Keratinocyte (primary cell): Measurements from ENCODE around the gene SLC2A4RG. TPM values are rescaled to one million over a fixed set of nuclear protein-coding genes. Genes with fewer than 3 reads are reported as not detected.

Experiments
- DNase-seq: peaks from one replicate; pipeline ENCODE4 v3.0.0-alpha.2; 2011; ENCODE audit warnings: low read depth, missing footprints, low spot score
- FAIRE-seq: peaks from 2 replicates; lab custom pipeline; 2011; peaks lifted over from hg19 to GRCh38; lab: Jason Lieb, UNC
- H2AFZ ChIP-seq: 2 replicates; pipeline ENCODE4 v1.6.0; 2012; ENCODE audit warnings: low read length, control low read depth, inconsistent platforms; ENCODE audit not compliant: control insufficient read depth
- H3K27ac ChIP-seq: 2 replicates; pipeline ENCODE4 v1.5.1; 2011; ENCODE audit warnings: low read length; ENCODE audit not compliant: control insufficient read depth, insufficient read depth
- H3K27me3 ChIP-seq: 3 replicates; pipeline ENCODE4 v1.6.0; 2011; ENCODE audit warnings: low read length; ENCODE audit not compliant: control insufficient read depth, insufficient read depth; ENCODE audit errors: extremely low read depth
- H3K36me3 ChIP-seq, 2 experiments: 2 replicates in 1 of 2; 3 replicates in 1 of 2; pipeline ENCODE4 v1.5.1; 2011; ENCODE audit warnings: low read length in 2 of 2, mild to moderate bottlenecking in 1 of 2; ENCODE audit not compliant: control insufficient read depth in 2 of 2, insufficient read depth in 2 of 2; ENCODE audit errors: extremely low read depth in 1 of 2
- H3K4me1 ChIP-seq: 3 replicates; pipeline ENCODE4 v1.5.1; 2011; ENCODE audit warnings: low read length; ENCODE audit not compliant: control insufficient read depth, insufficient read depth; ENCODE audit errors: extremely low read depth
- H3K4me2 ChIP-seq: 3 replicates; pipeline ENCODE4 v1.6.0; 2011; ENCODE audit warnings: low read depth, low read length; ENCODE audit not compliant: control insufficient read depth, insufficient read depth; ENCODE audit errors: extremely low read depth
- H3K4me3 ChIP-seq, 3 experiments: fragments of 200-600 bp in 1 of 3; sonication (generic) in 1 of 3; 2 replicates in 2 of 3; 3 replicates in 1 of 3; pipeline ENCODE4 v1.5.1; 2011 to 2016; ENCODE audit warnings: low read length in 3 of 3, mild to moderate bottlenecking in 3 of 3, control low read depth in 2 of 3, inconsistent platforms in 1 of 3, low read depth in 1 of 3, mixed read lengths in 1 of 3, mixed run types in 1 of 3, moderate library complexity in 1 of 3; ENCODE audit not compliant: control insufficient read depth in 2 of 3, insufficient read depth in 2 of 3; ENCODE audit errors: extremely low read depth in 1 of 3
- H3K79me2 ChIP-seq: 2 replicates; pipeline ENCODE4 v1.6.0; 2012; ENCODE audit warnings: low read length; ENCODE audit not compliant: control insufficient read depth, insufficient read depth
- H3K9ac ChIP-seq: 3 replicates; pipeline ENCODE4 v1.6.0; 2011; ENCODE audit warnings: low read length; ENCODE audit not compliant: control insufficient read depth, insufficient read depth; ENCODE audit errors: extremely low read depth
- H3K9me1 ChIP-seq: 3 replicates; pipeline ENCODE4 v1.6.0; 2011; ENCODE audit warnings: low read length; ENCODE audit not compliant: control insufficient read depth, insufficient read depth; ENCODE audit errors: extremely low read depth
- H3K9me3 ChIP-seq: 2 replicates; pipeline ENCODE4 v1.5.1; 2012; ENCODE audit warnings: low read depth, low read length; ENCODE audit not compliant: control insufficient read depth
- H4K20me1 ChIP-seq: 3 replicates; pipeline ENCODE4 v1.6.0; 2011; ENCODE audit warnings: low read length; ENCODE audit not compliant: control insufficient read depth, insufficient read depth; ENCODE audit errors: extremely low read depth
- EZH2 ChIP-seq: IDR thresholded peaks from one replicate; pipeline ENCODE4 v1.6.1; 2012; ENCODE audit warnings: inconsistent platforms, mild to moderate bottlenecking, low read length, moderate library complexity
- dilution Hi-C: fragments of 300-500 bp; cut with MboI; formaldehyde crosslinking; loops from one replicate; pipeline ENCODE4 v1.7.0; 2020; ENCODE audit warnings: low sequenced_read_pairs; ENCODE audit not compliant: extremely low pct_ligation_motif_present
- polyA plus RNA-seq, 5 experiments: library from polyadenylated mRNA; depleted of rRNA in 3 of 5; stranded (reverse) in 3 of 5; stranded (forward) in 1 of 5; unstranded in 1 of 5; fragments of >200 nt; gene quantifications; 1 replicate in 1 of 5; 2 replicates in 3 of 5; 3 replicates in 1 of 5; pipeline versions ENCODE4 v1.2.1 to v1.2.3, GENCODE V29; 2011 to 2012; ENCODE audit warnings: missing spikeins in 2 of 5, low read depth in 1 of 5, low replicate concordance in 1 of 5
- TF ChIP-seq, protein P1 (sequence below), 3 experiments: IDR thresholded peaks in 1 of 3; conservative IDR thresholded peaks in 1 of 3; optimal IDR thresholded peaks in 1 of 3; 2 replicates in 2 of 3; 3 replicates in 1 of 3; pipeline versions ENCODE3 to v1.5.1; 2011; ENCODE audit warnings: low read length in 3 of 3, mild to moderate bottlenecking in 3 of 3, moderate library complexity in 2 of 3, control low read depth in 1 of 3, inconsistent platforms in 1 of 3; ENCODE audit not compliant: insufficient read depth in 2 of 3; ENCODE audit errors: extremely low read depth in 1 of 3

Gene SLC2A4RG
- polyA plus RNA-seq, 1 donor (not counting 4 experiments of a cell fraction or from before 2014, with no cell fraction given), result 23.5 TPM

DNA sequence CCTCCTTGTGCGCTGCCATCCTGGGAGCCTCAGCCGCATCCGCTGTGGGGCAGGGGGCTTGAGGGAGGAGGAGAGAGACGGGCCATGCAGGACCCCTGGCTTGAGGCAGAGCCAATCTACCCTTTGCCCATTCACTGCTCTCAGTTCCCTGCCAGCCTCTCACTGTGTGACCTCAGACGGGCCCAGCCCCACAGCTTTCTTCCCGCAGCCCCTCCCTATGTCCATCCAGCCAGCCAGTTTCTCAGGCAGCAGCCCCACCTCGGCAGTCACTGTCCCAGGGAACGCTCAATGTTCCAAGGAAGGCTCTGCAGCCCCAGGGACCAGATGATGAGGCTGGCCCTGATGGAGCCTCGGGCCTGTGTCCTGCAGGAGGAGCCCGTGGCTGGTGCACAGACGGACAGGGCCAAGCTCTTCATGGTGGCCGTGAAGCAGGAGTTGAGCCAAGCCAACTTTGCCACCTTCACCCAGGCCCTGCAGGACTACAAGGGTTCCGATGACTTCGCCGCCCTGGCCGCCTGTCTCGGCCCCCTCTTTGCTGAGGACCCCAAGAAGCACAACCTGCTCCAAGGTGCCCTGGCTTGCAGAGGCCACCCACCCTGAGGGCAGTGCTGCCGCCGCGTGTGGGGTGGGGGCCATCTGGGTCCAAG, 47.0 kb upstream of the SLC2A4RG start:
- H3K9ac ChIP-seq, result no peak overlapping the region
- H3K9me1 ChIP-seq, result no peaks in the 10 kb centered on the region
- no peaks in the 10 kb centered on the region for H4K20me1 ChIP-seq
- FAIRE-seq (no peak), DNase-seq (no peak)
- no peak overlapping the region for H3K4me2 ChIP-seq
- H3K79me2 ChIP-seq, result peaks cover 11% of the 10 kb centered on the region
- H3K27me3 ChIP-seq, result no peaks in the 10 kb centered on the region
- H3K4me3 ChIP-seq, result no peak overlapping the region
- no peak overlapping the region for H2AFZ ChIP-seq
- peaks cover 34% of the 10 kb centered on the region for H3K4me1 ChIP-seq
- no peak for TF ChIP-seq EZH2
- TF ChIP-seq, protein P1, sequence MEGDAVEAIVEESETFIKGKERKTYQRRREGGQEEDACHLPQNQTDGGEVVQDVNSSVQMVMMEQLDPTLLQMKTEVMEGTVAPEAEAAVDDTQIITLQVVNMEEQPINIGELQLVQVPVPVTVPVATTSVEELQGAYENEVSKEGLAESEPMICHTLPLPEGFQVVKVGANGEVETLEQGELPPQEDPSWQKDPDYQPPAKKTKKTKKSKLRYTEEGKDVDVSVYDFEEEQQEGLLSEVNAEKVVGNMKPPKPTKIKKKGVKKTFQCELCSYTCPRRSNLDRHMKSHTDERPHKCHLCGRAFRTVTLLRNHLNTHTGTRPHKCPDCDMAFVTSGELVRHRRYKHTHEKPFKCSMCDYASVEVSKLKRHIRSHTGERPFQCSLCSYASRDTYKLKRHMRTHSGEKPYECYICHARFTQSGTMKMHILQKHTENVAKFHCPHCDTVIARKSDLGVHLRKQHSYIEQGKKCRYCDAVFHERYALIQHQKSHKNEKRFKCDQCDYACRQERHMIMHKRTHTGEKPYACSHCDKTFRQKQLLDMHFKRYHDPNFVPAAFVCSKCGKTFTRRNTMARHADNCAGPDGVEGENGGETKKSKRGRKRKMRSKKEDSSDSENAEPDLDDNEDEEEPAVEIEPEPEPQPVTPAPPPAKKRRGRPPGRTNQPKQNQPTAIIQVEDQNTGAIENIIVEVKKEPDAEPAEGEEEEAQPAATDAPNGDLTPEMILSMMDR (optimal IDR thresholded peaks at IDR 0.05 in 1 of 3, IDR thresholded peaks at IDR 0.05 in 1 of 3, conservative IDR thresholded peaks at IDR 0.05 in 1 of 3; ENCODE audit: extremely low read depth in 1 of 3, insufficient read depth in 2 of 3, low read length in 3 of 3), result no peak
- dilution Hi-C loops, result no loop called here
- no peak overlapping the region for H3K27ac ChIP-seq
- H3K36me3 ChIP-seq, result peaks cover 0 to 3% of the 10 kb centered on the region in 2 experiments
- no peaks in the 10 kb centered on the region for H3K9me3 ChIP-seq

DNA sequence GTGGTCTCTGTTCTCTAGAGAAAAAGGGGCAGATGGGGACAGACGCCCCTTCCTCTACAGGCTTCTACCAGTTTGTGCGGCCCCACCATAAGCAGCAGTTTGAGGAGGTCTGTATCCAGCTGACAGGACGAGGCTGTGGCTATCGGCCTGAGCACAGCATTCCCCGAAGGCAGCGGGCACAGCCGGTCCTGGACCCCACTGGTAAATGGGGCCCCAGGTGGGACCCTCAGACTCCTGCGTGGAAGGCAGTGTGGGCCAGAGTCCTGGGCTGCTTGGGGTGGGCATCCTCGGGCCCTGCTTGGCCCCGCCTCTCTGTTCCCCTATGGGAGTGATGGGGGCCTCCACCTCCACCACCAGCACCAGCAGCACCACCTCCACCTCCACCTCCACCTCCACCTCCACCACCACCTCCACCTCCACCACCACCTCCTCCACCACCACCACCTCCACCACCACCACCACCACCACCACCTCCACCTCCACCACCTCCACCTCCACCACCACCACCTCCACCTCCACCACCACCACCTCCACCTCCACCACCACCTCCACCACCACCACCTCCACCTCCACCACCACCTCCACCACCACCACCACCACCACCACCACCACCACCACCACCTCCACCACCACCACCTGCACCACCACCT, 46.4 kb upstream of the SLC2A4RG start:
- H3K27ac ChIP-seq, result no peak overlapping the region
- no peaks in the 10 kb centered on the region for H4K20me1 ChIP-seq
- no peaks in the 10 kb centered on the region for H3K9me1 ChIP-seq
- no peak overlapping the region for H2AFZ ChIP-seq
- no peak for FAIRE-seq
- H3K79me2 ChIP-seq, result peaks cover 16% of the 10 kb centered on the region
- H3K9ac ChIP-seq, result no peak overlapping the region
- peaks cover 0 to 8% of the 10 kb centered on the region in 2 experiments for H3K36me3 ChIP-seq
- no peak for DNase-seq
- no peaks in the 10 kb centered on the region for H3K27me3 ChIP-seq
- H3K9me3 ChIP-seq, result no peaks in the 10 kb centered on the region
- H3K4me1 ChIP-seq, result peaks cover 40% of the 10 kb centered on the region
- TF ChIP-seq EZH2, result no peak
- TF ChIP-seq, protein P1 (optimal IDR thresholded peaks at IDR 0.05 in 1 of 3, IDR thresholded peaks at IDR 0.05 in 1 of 3, conservative IDR thresholded peaks at IDR 0.05 in 1 of 3; ENCODE audit: extremely low read depth in 1 of 3, insufficient read depth in 2 of 3, low read length in 3 of 3), result no peak
- no peak overlapping the region for H3K4me2 ChIP-seq
- H3K4me3 ChIP-seq, result no peak overlapping the region
- dilution Hi-C loops, result no loop called here
